ENCODE results near the gene LMBRD1.

DNA sequence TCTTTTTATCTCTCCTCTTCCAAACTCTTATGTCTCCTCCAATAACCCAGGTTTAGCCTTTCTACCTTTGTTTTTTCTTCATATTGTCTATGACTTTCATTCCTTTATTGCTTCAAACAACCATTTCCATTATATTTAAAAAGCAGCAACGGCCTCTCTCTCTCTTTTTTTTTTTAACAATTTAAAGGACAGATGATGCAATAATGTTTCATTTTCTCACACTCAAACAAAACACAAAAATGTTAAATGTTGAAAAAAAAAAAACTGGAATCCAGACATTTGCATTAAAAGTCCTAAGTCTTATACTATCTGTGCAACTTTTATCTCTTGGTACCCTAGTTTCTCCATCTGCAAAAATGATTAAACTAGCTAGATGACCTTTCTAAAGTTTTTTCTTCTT is 105.8 kb downstream of the LMBRD1 start:
- TF ChIP-seq, protein P1, sequence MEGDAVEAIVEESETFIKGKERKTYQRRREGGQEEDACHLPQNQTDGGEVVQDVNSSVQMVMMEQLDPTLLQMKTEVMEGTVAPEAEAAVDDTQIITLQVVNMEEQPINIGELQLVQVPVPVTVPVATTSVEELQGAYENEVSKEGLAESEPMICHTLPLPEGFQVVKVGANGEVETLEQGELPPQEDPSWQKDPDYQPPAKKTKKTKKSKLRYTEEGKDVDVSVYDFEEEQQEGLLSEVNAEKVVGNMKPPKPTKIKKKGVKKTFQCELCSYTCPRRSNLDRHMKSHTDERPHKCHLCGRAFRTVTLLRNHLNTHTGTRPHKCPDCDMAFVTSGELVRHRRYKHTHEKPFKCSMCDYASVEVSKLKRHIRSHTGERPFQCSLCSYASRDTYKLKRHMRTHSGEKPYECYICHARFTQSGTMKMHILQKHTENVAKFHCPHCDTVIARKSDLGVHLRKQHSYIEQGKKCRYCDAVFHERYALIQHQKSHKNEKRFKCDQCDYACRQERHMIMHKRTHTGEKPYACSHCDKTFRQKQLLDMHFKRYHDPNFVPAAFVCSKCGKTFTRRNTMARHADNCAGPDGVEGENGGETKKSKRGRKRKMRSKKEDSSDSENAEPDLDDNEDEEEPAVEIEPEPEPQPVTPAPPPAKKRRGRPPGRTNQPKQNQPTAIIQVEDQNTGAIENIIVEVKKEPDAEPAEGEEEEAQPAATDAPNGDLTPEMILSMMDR (IDR thresholded peaks at IDR 0.05), result no peak
- TF ChIP-seq POLR2A (IDR thresholded peaks at IDR 0.05) (no peak), POLR2AphosphoS5 (IDR thresholded peaks at IDR 0.05) (no peak), EP300 (IDR thresholded peaks at IDR 0.05) (no peak)
